IMR-90 (cell line): ENCODE data around the gene RAB3C. TPM values are rescaled to one million over a fixed set of nuclear protein-coding genes. Genes with fewer than 3 reads are reported as not detected.

Experiments used
- ATAC-seq: fragments of 200-7000 bp; cut with Tn5 transposase; 2 replicates; pipeline ENCODE4 v1.9.1; 2020; ENCODE audit warnings: low read depth, mild to moderate bottlenecking, moderate library complexity
- BruUV-seq: library from RNA; stranded (reverse); fragments of 400-500 nt; replicated peaks from 2 replicates; lab custom pipeline; 2021; lab: Mats Ljungman, UMichigan
- CTCF ChIA-PET: fragments of 300-600 bp; formaldehyde crosslinking; extraction: SDS; loops from one replicate; lab custom pipeline; 2021; ENCODE audit warnings: antibody characterized with exemption; lab: Yijun Ruan, JAX
- POLR2A ChIA-PET: fragments of 300-600 bp; sonication (Branson Sonifier 250); formaldehyde crosslinking; loops from one replicate; lab custom pipeline; 2022; ENCODE audit warnings: antibody characterized with exemption; ENCODE audit not compliant: unreplicated experiment; lab: Charles Lee
- DNase-seq: peaks from one replicate; pipeline ENCODE4 v3.0.0; 2013
- H2AFZ ChIP-seq: replicated peaks from 2 replicates; pipeline ENCODE3; 2013; ENCODE audit warnings: low read length, mild to moderate bottlenecking; ENCODE audit not compliant: poor library complexity
- H2AK5ac ChIP-seq: 2 replicates; pipeline ENCODE4 v1.6.1; 2013; ENCODE audit warnings: low read depth, low read length, inconsistent platforms
- H2AK9ac ChIP-seq: replicated peaks from 2 replicates; pipeline ENCODE3; 2013; ENCODE audit warnings: mild to moderate bottlenecking, low read depth, low read length, moderate library complexity; ENCODE audit not compliant: poor library complexity
- H2BK120ac ChIP-seq: 2 replicates; pipeline ENCODE4 v1.6.1; 2013; ENCODE audit warnings: low read depth, low read length, inconsistent platforms
- H2BK15ac ChIP-seq: 3 replicates; pipeline ENCODE4 v1.6.1; 2013; ENCODE audit warnings: low read depth, low read length, inconsistent platforms
- H2BK20ac ChIP-seq: 2 replicates; pipeline ENCODE4 v1.6.1; 2013; ENCODE audit warnings: low read depth, mild to moderate bottlenecking, inconsistent platforms, low read length, moderate library complexity
- H2BK5ac ChIP-seq: 2 replicates; pipeline ENCODE4 v1.6.1; 2013; ENCODE audit warnings: mild to moderate bottlenecking, low read depth, low read length, inconsistent platforms; ENCODE audit not compliant: poor library complexity, severe bottlenecking
- H3K14ac ChIP-seq: replicated peaks from 2 replicates; pipeline ENCODE4 v1.6.1; 2013; ENCODE audit warnings: low read depth, low read length, inconsistent platforms
- H3K18ac ChIP-seq: 2 replicates; pipeline ENCODE4 v1.6.1; 2013; ENCODE audit warnings: low read depth, low read length, control low read depth
- H3K23ac ChIP-seq: 2 replicates; pipeline ENCODE4 v1.6.1; 2013; ENCODE audit warnings: low read depth, low read length, inconsistent platforms
- H3K27ac ChIP-seq: 2 replicates; pipeline ENCODE4 v1.5.1; 2013; ENCODE audit warnings: mild to moderate bottlenecking, control low read depth, low read length; ENCODE audit not compliant: insufficient read depth
- H3K27me3 ChIP-seq: 2 replicates; pipeline ENCODE4 v1.6.1; 2013; ENCODE audit warnings: low read length; ENCODE audit not compliant: control insufficient read depth, insufficient read depth
- H3K36me3 ChIP-seq: 2 replicates; pipeline ENCODE4 v1.6.1; 2013; ENCODE audit warnings: low read length, mixed read lengths; ENCODE audit not compliant: control insufficient read depth, insufficient read depth
- H3K4ac ChIP-seq: 2 replicates; pipeline ENCODE4 v1.6.1; 2013; ENCODE audit warnings: low read depth, low read length, inconsistent platforms
- H3K4me1 ChIP-seq: 2 replicates; pipeline ENCODE4 v1.6.1; 2013; ENCODE audit warnings: low read length, mixed read lengths; ENCODE audit not compliant: control insufficient read depth, insufficient read depth
- H3K4me2 ChIP-seq: 2 replicates; pipeline ENCODE4 v1.6.1; 2013; ENCODE audit warnings: low read depth, mild to moderate bottlenecking, control low read depth, low read length, moderate library complexity
- H3K4me3 ChIP-seq: 2 replicates; pipeline ENCODE4 v1.5.1; 2013; ENCODE audit warnings: low read depth, mild to moderate bottlenecking, control low read depth, low read length, moderate library complexity; ENCODE audit not compliant: insufficient read depth
- H3K56ac ChIP-seq: 2 replicates; pipeline ENCODE4 v1.6.1; 2013; ENCODE audit warnings: low read length, inconsistent platforms; ENCODE audit not compliant: insufficient read depth; ENCODE audit errors: extremely low read depth
- H3K79me1 ChIP-seq, 2 experiments: 2 replicates each; pipeline ENCODE4 v1.6.1; 2013; ENCODE audit warnings: low read length in 2 of 2, inconsistent platforms in 1 of 2, low read depth in 1 of 2
- H3K9ac ChIP-seq: 2 replicates; pipeline ENCODE4 v1.6.1; 2013; ENCODE audit warnings: low read depth, low read length, control low read depth
- H3K9me1 ChIP-seq: 2 replicates; pipeline ENCODE4 v1.6.1; 2013; ENCODE audit warnings: low read length, inconsistent platforms; ENCODE audit not compliant: insufficient read depth
- H3K9me3 ChIP-seq: 2 replicates; pipeline ENCODE4 v1.6.1; 2013; ENCODE audit warnings: low read length; ENCODE audit not compliant: control insufficient read depth, insufficient read depth
- H4K20me1 ChIP-seq: 2 replicates; pipeline ENCODE4 v1.6.1; 2013; ENCODE audit warnings: low read length, inconsistent platforms; ENCODE audit not compliant: insufficient read depth
- H4K5ac ChIP-seq: 2 replicates; pipeline ENCODE4 v1.6.1; 2013; ENCODE audit warnings: mild to moderate bottlenecking, low read depth, low read length, control low read depth
- H4K8ac ChIP-seq, 2 experiments: 2 replicates each; pipeline ENCODE4 v1.6.1; 2013; ENCODE audit warnings: low read depth in 2 of 2, low read length in 2 of 2, control low read depth in 1 of 2, inconsistent platforms in 1 of 2
- H4K91ac ChIP-seq: 2 replicates; pipeline ENCODE4 v1.6.1; 2013; ENCODE audit warnings: low read depth, low read length, inconsistent platforms; ENCODE audit not compliant: insufficient read depth
- BHLHE40 ChIP-seq: fragments of 150-350 bp; IDR thresholded peaks from 2 replicates; pipeline ENCODE4 v1.6.1; 2016; ENCODE audit warnings: mild to moderate bottlenecking, low read depth, low read length
- CEBPB ChIP-seq: IDR thresholded peaks from 2 replicates; pipeline ENCODE4 v1.6.1; 2012; ENCODE audit warnings: low read depth, low read length, improper control_type of control experiment
- CHD1 ChIP-seq: IDR thresholded peaks from 2 replicates; pipeline ENCODE4 v1.6.1; 2012; ENCODE audit warnings: low read depth, low read length, improper control_type of control experiment
- FOS ChIP-seq: fragments of 150-350 bp; IDR thresholded peaks from 2 replicates; pipeline ENCODE4 v1.6.1; 2016; ENCODE audit warnings: low read depth, low read length
- MAFK ChIP-seq: IDR thresholded peaks from 2 replicates; pipeline ENCODE4 v1.6.1; 2012; ENCODE audit warnings: low read depth, low read length, improper control_type of control experiment
- MAZ ChIP-seq: IDR thresholded peaks from 2 replicates; pipeline ENCODE4 v1.6.1; 2012; ENCODE audit warnings: low read depth, mild to moderate bottlenecking, low read length, improper control_type of control experiment, moderate library complexity, borderline replicate concordance
- MXI1 ChIP-seq: IDR thresholded peaks from 2 replicates; pipeline ENCODE4 v1.6.1; 2012; ENCODE audit warnings: low read depth, mild to moderate bottlenecking, low read length, moderate library complexity, borderline replicate concordance
- NFE2L2 ChIP-seq: fragments of 150-350 bp; IDR thresholded peaks from 2 replicates; pipeline ENCODE4 v1.6.1; 2016; ENCODE audit warnings: low read depth, mild to moderate bottlenecking, low read length
- POLR2A ChIP-seq: IDR thresholded peaks from 2 replicates; pipeline ENCODE4 v1.6.1; 2012; ENCODE audit warnings: mild to moderate bottlenecking, low read depth, low read length
- RAD21 ChIP-seq: IDR thresholded peaks from 2 replicates; pipeline ENCODE4 v1.6.1; 2012; ENCODE audit warnings: low read length, improper control_type of control experiment
- RCOR1 ChIP-seq: IDR thresholded peaks from 2 replicates; pipeline ENCODE4 v1.6.1; 2012; ENCODE audit warnings: mild to moderate bottlenecking, low read length, improper control_type of control experiment; ENCODE audit not compliant: insufficient replicate concordance
- RFX5 ChIP-seq: IDR thresholded peaks from 2 replicates; pipeline ENCODE4 v1.8.0; 2012; ENCODE audit warnings: low read depth, mild to moderate bottlenecking, low read length, moderate library complexity
- SMC3 ChIP-seq: fragments of 150-350 bp; IDR thresholded peaks from 2 replicates; pipeline ENCODE4 v1.6.1; 2016; ENCODE audit warnings: low read depth, mild to moderate bottlenecking, antibody characterized with exemption, low read length, moderate library complexity
- WGBS, 2 experiments: methylation state at CpG; one replicate each; pipeline versions ENCODE4 v1.1.5 to v1.1.7; 2013; ENCODE audit warnings: missing lambda C conversion rate in 2 of 2; ENCODE audit not compliant: insufficient read length in 1 of 2; ENCODE audit errors: extremely low coverage in 2 of 2; 5-methylcytosine and 5-hydroxymethylcytosine counted together
- dilution Hi-C: fragments of 300-500 bp; cut with HindIII; formaldehyde crosslinking; loops from one replicate; pipeline ENCODE4 v1.14.3; 2018; ENCODE audit warnings: low sequenced_read_pairs; ENCODE audit not compliant: unreplicated experiment
- in situ Hi-C: fragments of 300-500 bp; cut with MboI; formaldehyde crosslinking; loops from 3 replicates; pipeline ENCODE4 v1.14.3; 2019; ENCODE audit warnings: low sequenced_read_pairs, inconsistent platforms, mixed read lengths
- intact Hi-C: fragments of 100-400 bp; cut with micrococcal nuclease; formaldehyde crosslinking; loops from 2 replicates; pipeline ENCODE4 v1.10.0; 2022
- polyA plus RNA-seq, 3 experiments: library from polyadenylated mRNA; depleted of rRNA; stranded (reverse); fragments of >200 nt; gene quantifications; 2 replicates each; pipeline ENCODE4 v1.2.3, GENCODE V29; 2012; ENCODE audit warnings: low replicate concordance in 1 of 3
- total RNA-seq: library from RNA; depleted of rRNA; stranded (reverse); fragments of >200 nt; gene quantifications from 2 replicates; pipeline ENCODE4 v1.2.3, GENCODE V29; 2012
- TF ChIP-seq, protein P1 (sequence below): conservative IDR thresholded peaks from 2 replicates; pipeline ENCODE4 v1.5.1; 2012; ENCODE audit warnings: mild to moderate bottlenecking, low read depth, low read length, improper control_type of control experiment
- TF ChIP-seq, protein P2 (sequence below): fragments of 150-350 bp; IDR thresholded peaks from 2 replicates; pipeline ENCODE4 v1.6.1; 2017; ENCODE audit warnings: mild to moderate bottlenecking, antibody characterized with exemption, low read length, low read depth
- TF ChIP-seq, protein P3 (sequence below): fragments of 150-350 bp; IDR thresholded peaks from 2 replicates; pipeline ENCODE4 v1.6.1; 2016; ENCODE audit warnings: low read depth, mild to moderate bottlenecking, low read length, moderate library complexity, borderline replicate concordance

RAB3C gene
- total and polyA plus RNA-seq, 2 of the 4 experiments (the other 2 are of a cell fraction): not detected

GRCh38 chr5:58775701-58776262, 192.9 kb downstream of the RAB3C start:
- WGBS, 2 experiments: no CpG with 5 or more reads among the region's 2 CpGs
- Histone ChIP-seq H2BK20ac (no peak overlapping the region), H3K79me1 (no peaks in the 10 kb centered on the region), H2BK5ac (no peak overlapping the region), H3K27ac (no peak overlapping the region), H3K14ac (no peak overlapping the region), H3K56ac (no peak overlapping the region), H2BK15ac (no peak overlapping the region), H3K18ac (no peak overlapping the region), H3K27me3 (no peaks in the 10 kb centered on the region), H3K4me1 (no peaks in the 10 kb centered on the region), H2AK5ac (no peak overlapping the region), H4K20me1 (no peaks in the 10 kb centered on the region), H2AFZ (no peak overlapping the region), H3K9me3 (no peaks in the 10 kb centered on the region), H4K91ac (no peak overlapping the region), H4K5ac (no peak overlapping the region), H2AK9ac (no peak overlapping the region), H3K36me3 (no peaks in the 10 kb centered on the region), H3K4ac (no peak overlapping the region), H2BK120ac (no peak overlapping the region), H3K9me1 (no peaks in the 10 kb centered on the region), H3K4me3 (no peak overlapping the region), H3K23ac (no peak overlapping the region), H4K8ac (no peak overlapping the region), H3K4me2 (no peak overlapping the region), H3K9ac (no peak overlapping the region)
- CTCF ChIA-PET: no interaction called here
- intact Hi-C loops (no loop called here), dilution Hi-C loops (no loop called here), in situ Hi-C loops (no loop called here)
- TF ChIP-seq MXI1 (no peak), NFE2L2 (no peak), RFX5 (no peak), POLR2A (no peak), RAD21 (no peak), SMC3 (no peak), CHD1 (no peak), RCOR1 (no peak), MAFK (no peak), FOS (no peak), BHLHE40 (no peak), MAZ (no peak), CEBPB (no peak)
- TF ChIP-seq, protein P1, sequence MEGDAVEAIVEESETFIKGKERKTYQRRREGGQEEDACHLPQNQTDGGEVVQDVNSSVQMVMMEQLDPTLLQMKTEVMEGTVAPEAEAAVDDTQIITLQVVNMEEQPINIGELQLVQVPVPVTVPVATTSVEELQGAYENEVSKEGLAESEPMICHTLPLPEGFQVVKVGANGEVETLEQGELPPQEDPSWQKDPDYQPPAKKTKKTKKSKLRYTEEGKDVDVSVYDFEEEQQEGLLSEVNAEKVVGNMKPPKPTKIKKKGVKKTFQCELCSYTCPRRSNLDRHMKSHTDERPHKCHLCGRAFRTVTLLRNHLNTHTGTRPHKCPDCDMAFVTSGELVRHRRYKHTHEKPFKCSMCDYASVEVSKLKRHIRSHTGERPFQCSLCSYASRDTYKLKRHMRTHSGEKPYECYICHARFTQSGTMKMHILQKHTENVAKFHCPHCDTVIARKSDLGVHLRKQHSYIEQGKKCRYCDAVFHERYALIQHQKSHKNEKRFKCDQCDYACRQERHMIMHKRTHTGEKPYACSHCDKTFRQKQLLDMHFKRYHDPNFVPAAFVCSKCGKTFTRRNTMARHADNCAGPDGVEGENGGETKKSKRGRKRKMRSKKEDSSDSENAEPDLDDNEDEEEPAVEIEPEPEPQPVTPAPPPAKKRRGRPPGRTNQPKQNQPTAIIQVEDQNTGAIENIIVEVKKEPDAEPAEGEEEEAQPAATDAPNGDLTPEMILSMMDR: no peak
- TF ChIP-seq, protein P2, sequence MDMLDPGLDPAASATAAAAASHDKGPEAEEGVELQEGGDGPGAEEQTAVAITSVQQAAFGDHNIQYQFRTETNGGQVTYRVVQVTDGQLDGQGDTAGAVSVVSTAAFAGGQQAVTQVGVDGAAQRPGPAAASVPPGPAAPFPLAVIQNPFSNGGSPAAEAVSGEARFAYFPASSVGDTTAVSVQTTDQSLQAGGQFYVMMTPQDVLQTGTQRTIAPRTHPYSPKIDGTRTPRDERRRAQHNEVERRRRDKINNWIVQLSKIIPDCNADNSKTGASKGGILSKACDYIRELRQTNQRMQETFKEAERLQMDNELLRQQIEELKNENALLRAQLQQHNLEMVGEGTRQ: no peak
- TF ChIP-seq, protein P3, sequence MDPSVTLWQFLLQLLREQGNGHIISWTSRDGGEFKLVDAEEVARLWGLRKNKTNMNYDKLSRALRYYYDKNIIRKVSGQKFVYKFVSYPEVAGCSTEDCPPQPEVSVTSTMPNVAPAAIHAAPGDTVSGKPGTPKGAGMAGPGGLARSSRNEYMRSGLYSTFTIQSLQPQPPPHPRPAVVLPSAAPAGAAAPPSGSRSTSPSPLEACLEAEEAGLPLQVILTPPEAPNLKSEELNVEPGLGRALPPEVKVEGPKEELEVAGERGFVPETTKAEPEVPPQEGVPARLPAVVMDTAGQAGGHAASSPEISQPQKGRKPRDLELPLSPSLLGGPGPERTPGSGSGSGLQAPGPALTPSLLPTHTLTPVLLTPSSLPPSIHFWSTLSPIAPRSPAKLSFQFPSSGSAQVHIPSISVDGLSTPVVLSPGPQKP: no peak
- no peak for ATAC-seq
- no peak for DNase-seq
- no TSS peak for BruUV-seq
- POLR2A ChIA-PET: no interaction called here
